Left renal pelvis (tissue), 4 donors: ENCODE results near the gene PARP6. TPM values are rescaled to one million over a fixed set of nuclear protein-coding genes. Genes with fewer than 3 reads are reported as not detected.

Experiments used
- DNase-seq, 4 donors: peaks; one replicate each; pipeline ENCODE4 v3.0.0-alpha.2; 2013; ENCODE audit warnings: low read depth in 4 of 4, low spot score in 3 of 4
- polyA plus RNA-seq, 4 donors: library from polyadenylated mRNA; unstranded; fragments of 120-200 nt; gene quantifications; one replicate each; pipeline ENCODE4 v1.2.1, GENCODE V29; 2013; ENCODE audit not compliant: insufficient read length in 4 of 4

Gene PARP6
- polyA plus RNA-seq, 4 donors: 95.7 to 148 (median 97.9) TPM

GRCh38 chr15:72233769-72234168 is 38.6 kb downstream of the PARP6 start:
- no peak for DNase-seq

- DNase-seq: no peak
Observed at GRCh38 chr15:72231833-72232478, 40.4 kb downstream of the PARP6 start.

- DNase-seq: peak; percentile 91 to 97 (median 96)
Observed at GRCh38 chr15:72231066-72231832, 41.1 kb downstream of the PARP6 start, which contains the start of gene PKM. TSS of gene PKM (minus strand) at chr15:72231190. CDS start at chr15:72219097, 12,093 bp downstream.

GRCh38 chr15:72230197-72231065 is 41.9 kb downstream of the PARP6 start:
- peak; percentile 84 to 88 (median 86) for DNase-seq

- no peak for DNase-seq
Observed at GRCh38 chr15:72229947-72230196, 42.5 kb downstream of the PARP6 start.

- peak in 1 of 4 donors; percentile 19 for DNase-seq
Observed at GRCh38 chr15:72229076-72229946, 43.0 kb downstream of the PARP6 start.

GRCh38 chr15:72227720-72228119 is 44.6 kb downstream of the PARP6 start:
- no peak for DNase-seq

GRCh38 chr15:72227192-72227586 is 45.2 kb downstream of the PARP6 start:
- no peak for DNase-seq

- no peak for DNase-seq
Observed at GRCh38 chr15:72223278-72223677, 49.1 kb downstream of the PARP6 start.

GRCh38 chr15:72222393-72222792 is 50.0 kb downstream of the PARP6 start:
- no peak for DNase-seq

GRCh38 chr15:72220687-72221086 is 51.7 kb downstream of the PARP6 start:
- DNase-seq: no peak

- DNase-seq: no peak
Observed at GRCh38 chr15:72217216-72217615, 55.1 kb downstream of the PARP6 start.

- DNase-seq: no peak
Observed at GRCh38 chr15:72216079-72216478, 56.3 kb downstream of the PARP6 start.

- DNase-seq: no peak
Observed at GRCh38 chr15:72207558-72208085, 64.7 kb downstream of the PARP6 start.

- DNase-seq: no peak
Observed at GRCh38 chr15:72206677-72207000, 65.7 kb downstream of the PARP6 start.

- DNase-seq: no peak
Observed at GRCh38 chr15:72205896-72206676, 66.3 kb downstream of the PARP6 start.

GRCh38 chr15:72205273-72205672 is 67.1 kb downstream of the PARP6 start:
- no peak for DNase-seq

GRCh38 chr15:72203507-72203837 is 68.9 kb downstream of the PARP6 start:
- DNase-seq: no peak

- no peak for DNase-seq
Observed at GRCh38 chr15:72202801-72203506, 69.4 kb downstream of the PARP6 start.
